GM19324 (cell line): ENCODE results near the gene MAST1.
"Not testable (repeated sequence)": the region's sequence is repeated elsewhere in the genome, so short reads cannot be mapped to it uniquely, and the experiment has no call there.

ENCODE experiments used
- ATAC-seq: cut with Tn5 transposase; IDR thresholded peaks from one replicate; pipeline ENCODE4 v1.9.1; 2021; ENCODE audit warnings: mild to moderate bottlenecking, moderate library complexity; ENCODE audit not compliant: unreplicated experiment, low FRiP score

MAST1 gene

GRCh38 chr19:12838886-12839756, 806 bp downstream of the MAST1 start:
- ATAC-seq = no peak

- no peak for ATAC-seq
These were observed 2.1 kb downstream of the MAST1 start for GRCh38 chr19:12840091-12841079.

GRCh38 chr19:12841094-12841493, 2.8 kb downstream of the MAST1 start:
- no peak for ATAC-seq

GRCh38 chr19:12842511-12842910, 4.2 kb downstream of the MAST1 start:
- ATAC-seq = no peak

- ATAC-seq = no peak
These were observed 5.0 kb downstream of the MAST1 start for GRCh38 chr19:12843328-12843727.

GRCh38 chr19:12843999-12844732, 5.9 kb downstream of the MAST1 start:
- no peak for ATAC-seq

GRCh38 chr19:12846613-12847012, 8.3 kb downstream of the MAST1 start:
- not testable (repeated sequence) for ATAC-seq

GRCh38 chr19:12847159-12848139, 9.1 kb downstream of the MAST1 start:
- ATAC-seq = no peak

- no peak for ATAC-seq
These were observed 18.3 kb downstream of the MAST1 start for GRCh38 chr19:12856653-12857052.

- ATAC-seq = no peak
These were observed 20.0 kb downstream of the MAST1 start for GRCh38 chr19:12858041-12858928.

- no peak for ATAC-seq
These were observed 21.2 kb downstream of the MAST1 start for GRCh38 chr19:12859546-12859945.

- ATAC-seq = no peak
These were observed 25.8 kb downstream of the MAST1 start for GRCh38 chr19:12864143-12864542.

- no peak for ATAC-seq
These were observed 26.7 kb downstream of the MAST1 start for GRCh38 chr19:12864721-12865715.

- no peak for ATAC-seq
These were observed 27.6 kb downstream of the MAST1 start for GRCh38 chr19:12865746-12866415.

- no peak for ATAC-seq
These were observed 28.3 kb downstream of the MAST1 start for GRCh38 chr19:12866416-12867119.
